A549 (cell line): Measurements from ENCODE around the gene TRIM39.

ENCODE experiments used
- BCL3 ChIP-seq: fragments of >200 bp; sonication (Bioruptor Twin); formaldehyde crosslinking; IDR thresholded peaks from 3 replicates; pipeline ENCODE4 v1.6.1; 2016
- CTCF ChIP-seq: fragments of >200 bp; sonication (Bioruptor Twin); formaldehyde crosslinking; IDR thresholded peaks from 3 replicates; pipeline ENCODE4 v1.5.1; 2016
- EP300 ChIP-seq, 2 experiments: fragments of >200 bp; sonication (Bioruptor Twin); formaldehyde crosslinking; IDR thresholded peaks; 2 replicates in 1 of 2; 3 replicates in 1 of 2; pipeline ENCODE4 v1.6.1; 2016 to 2017
- HOXA7 ChIP-seq: fragments of 250-450 bp; sonication (Bioruptor Pico); IDR thresholded peaks from 2 replicates; pipeline ENCODE4 v1.5.0; 2020; ENCODE audit warnings: mild to moderate bottlenecking, moderate library complexity
- JUN ChIP-seq, 2 experiments: fragments of >200 bp; sonication (Bioruptor Twin); formaldehyde crosslinking; IDR thresholded peaks; 2 replicates in 1 of 2; 3 replicates in 1 of 2; pipeline ENCODE4 v1.6.1; 2016 to 2017
- JUNB ChIP-seq: fragments of >200 bp; sonication (Bioruptor Twin); formaldehyde crosslinking; IDR thresholded peaks from 2 replicates; pipeline ENCODE4 v1.6.1; 2016
- POLR2A ChIP-seq: IDR thresholded peaks from 2 replicates; pipeline ENCODE4 v1.6.1; 2012; ENCODE audit warnings: mild to moderate bottlenecking, low read length
- RCOR1 ChIP-seq: fragments of 150-350 bp; IDR thresholded peaks from 2 replicates; pipeline ENCODE4 v1.6.1; 2014; ENCODE audit warnings: antibody characterized with exemption, low read length, low read depth
- RNF2 ChIP-seq: fragments of 200-600 bp; sonication (generic); IDR thresholded peaks from 2 replicates; pipeline ENCODE4 v1.6.1; 2016; ENCODE audit warnings: low read depth, mild to moderate bottlenecking, antibody characterized with exemption, moderate library complexity, borderline replicate concordance
- SREBF2 ChIP-seq: fragments of 450-650 bp; IDR thresholded peaks from 2 replicates; pipeline ENCODE4 v1.6.1; 2014; ENCODE audit warnings: mild to moderate bottlenecking, moderate library complexity

- no peak for TF ChIP-seq HOXA7
- no peak for TF ChIP-seq CTCF
- no peak for TF ChIP-seq JUN (IDR thresholded peaks at IDR 0.05)
- no peak for TF ChIP-seq EP300 (IDR thresholded peaks at IDR 0.05)
- no peak for TF ChIP-seq BCL3
- TF ChIP-seq POLR2A: no peak
- no peak for TF ChIP-seq SREBF2
- TF ChIP-seq RNF2: no peak
- TF ChIP-seq RCOR1: no peak
- TF ChIP-seq JUNB: no peak
Observed at GRCh38 chr6:30348957-30349356, 22.2 kb downstream of the TRIM39 start.
